NK-92 treated with Interleukin-12 subunit alpha and Interleukin-12 subunit beta, amount 100 ng/mL, for 24 hours (cell line): ENCODE results near the gene MYT1.
"Not testable (repeated sequence)": the region's sequence is repeated elsewhere in the genome, so short reads cannot be mapped to it uniquely, and the experiment has no call there.

Experiments
- DNase-seq: peaks from one replicate; lab custom pipeline; 2025; lab: John Stamatoyannopoulos, UW

Gene MYT1

DNA sequence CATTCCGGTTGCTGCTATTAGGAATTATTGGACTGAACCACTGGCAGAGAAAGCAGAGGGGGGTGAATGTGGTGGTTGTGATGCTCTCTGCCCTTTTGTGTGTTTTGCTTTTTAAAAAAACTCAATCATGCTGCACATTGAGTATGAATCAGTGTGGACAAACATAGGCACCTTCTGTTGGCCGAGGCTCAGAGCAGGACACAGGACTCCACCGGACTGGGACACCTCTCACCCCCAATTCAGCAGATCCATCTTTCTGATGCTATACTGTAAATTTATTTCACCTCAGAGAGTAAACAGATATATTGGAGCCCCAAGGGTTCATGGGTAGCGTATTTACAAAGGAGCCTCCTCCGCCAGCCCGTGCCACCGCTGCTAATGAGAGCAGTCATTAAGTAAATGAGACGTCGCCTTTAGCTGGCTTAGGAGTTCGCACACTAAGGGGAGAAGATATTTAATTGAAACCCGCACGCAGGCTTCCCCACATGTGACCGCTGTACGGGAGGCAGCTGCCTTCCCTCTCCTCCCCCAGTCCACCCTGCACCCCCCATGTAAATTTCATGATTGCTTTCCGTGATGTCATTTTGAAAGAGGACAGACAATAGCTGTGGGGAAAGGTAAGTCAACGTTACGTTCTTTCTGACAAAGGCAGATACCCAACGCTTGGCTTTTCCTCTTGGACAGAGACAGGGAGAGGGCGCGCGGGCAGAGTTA, at the start of gene MYT1:
TSS of gene MYT1 (plus strand) at position 330 of the 714 bp plus-strand sequence. CDS start 34,410 bp downstream, outside the sequence.
- no peak for DNase-seq

DNA sequence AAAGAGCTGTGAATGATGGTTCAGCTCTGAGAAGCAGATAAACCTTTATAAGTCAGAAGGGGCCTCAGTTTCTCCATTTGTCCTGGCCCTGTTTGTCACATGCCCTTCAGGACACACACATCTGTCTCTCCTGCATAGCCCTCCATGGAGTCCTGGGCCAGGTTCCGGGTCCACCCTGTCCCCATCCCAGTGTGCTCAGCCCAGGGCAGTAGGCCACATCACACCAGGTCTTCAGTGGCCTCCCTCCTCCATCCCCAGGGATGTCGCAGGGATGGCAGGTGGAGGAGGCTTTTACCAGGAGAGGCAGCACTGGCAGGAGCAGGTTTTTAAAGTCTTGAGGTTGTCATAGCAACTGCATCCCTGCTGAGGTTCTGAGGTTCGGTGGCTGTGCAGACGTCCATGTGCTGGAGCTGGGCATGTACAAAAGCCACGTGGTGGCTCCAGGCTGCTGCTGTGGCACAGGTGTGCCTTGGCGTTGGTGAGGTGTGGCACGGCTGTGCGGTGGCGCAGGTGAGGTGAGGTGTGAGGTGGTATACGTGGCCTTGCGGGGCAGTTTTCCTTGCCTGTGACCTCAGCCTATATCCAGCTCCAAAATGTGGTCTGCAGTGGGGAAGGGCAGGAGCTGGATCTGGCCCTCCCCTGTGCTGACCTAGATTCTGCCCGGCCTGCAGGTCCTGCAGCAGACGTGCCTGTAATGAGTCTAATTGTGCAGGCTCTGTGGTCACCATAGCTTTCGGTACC, 48.9 kb upstream of the MYT1 start:
- no peak for DNase-seq

DNA sequence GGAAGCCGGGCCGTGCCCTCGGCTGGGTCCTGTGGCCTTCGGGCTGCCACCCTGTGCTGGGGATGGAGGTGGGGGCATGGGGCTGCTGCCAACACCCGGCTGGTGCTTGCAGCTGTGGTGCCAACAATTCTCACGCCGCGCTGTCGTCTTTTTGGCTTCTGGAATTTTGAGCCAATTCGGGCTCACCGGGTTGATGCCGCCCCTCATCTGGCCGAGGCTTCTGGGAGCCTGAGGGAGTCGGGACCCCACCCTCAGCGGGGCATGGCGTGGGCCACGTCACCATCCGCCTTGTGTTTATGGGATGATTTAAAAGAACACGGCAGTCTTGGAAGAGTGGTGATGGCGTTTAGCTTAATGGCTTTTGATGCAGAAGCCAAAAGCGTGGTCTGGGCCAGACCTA, 48.2 kb upstream of the MYT1 start:
- no peak for DNase-seq

DNA sequence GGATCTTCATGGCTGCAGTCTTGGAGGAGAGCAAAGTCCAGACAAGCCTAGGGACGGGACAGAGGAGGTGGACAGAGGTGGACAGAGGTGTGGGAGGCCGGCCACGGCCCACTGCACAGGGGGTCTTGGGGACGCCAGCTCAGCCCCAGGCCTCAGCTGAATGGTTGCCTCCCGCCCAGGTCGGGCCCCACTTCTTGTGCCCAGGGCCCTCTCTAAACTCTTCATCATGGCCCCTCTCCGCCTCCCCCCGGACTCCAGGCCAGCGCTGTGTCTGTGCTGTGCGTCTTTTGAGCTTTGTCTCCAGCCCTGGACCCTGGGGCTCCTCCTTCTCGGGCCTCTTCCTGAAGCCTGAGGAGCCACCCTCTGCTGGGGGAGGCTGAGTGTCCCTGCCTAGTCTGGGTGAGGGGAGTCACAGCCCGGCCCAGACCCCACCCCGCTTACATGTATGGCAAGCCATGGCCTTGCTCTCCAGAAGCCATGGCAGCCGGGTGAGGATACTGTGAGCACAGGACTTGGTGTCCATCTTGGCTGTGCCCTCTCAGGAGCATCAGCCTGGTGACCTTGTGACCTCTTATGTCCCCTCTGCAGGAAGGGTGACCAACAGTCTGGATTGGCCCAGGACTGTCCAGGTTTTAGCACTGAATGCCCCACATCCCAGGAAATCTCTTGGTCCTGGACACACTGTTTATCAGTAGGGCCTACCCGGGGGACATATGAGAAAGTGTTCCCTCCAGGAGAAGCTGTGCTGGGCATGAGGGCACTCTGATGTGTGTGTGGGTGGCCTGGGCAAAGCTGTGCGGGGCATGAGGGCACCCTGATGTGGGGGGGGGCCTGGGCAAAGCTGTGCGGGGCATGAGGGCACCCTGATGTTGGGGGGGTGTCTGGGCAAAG, 47.5 kb upstream of the MYT1 start:
- no peak for DNase-seq

DNA sequence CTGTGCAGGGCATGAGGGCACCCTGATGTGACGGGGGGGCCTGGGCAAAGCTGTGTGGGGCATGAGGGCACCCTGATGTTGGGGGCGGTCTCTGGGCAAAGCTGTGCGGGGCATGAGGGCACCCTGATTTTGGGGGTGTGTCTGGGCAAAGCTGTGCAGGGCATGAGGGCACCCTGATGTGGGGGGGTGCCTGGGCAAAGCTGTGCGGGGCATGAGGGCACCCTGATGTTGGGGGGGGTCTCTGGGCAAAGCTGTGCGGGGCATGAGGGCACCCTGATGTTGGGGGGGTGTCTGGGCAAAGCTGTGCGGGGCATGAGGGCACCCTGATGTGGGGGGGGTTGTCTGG, 46.8 kb upstream of the MYT1 start:
- DNase-seq: not testable (repeated sequence)

DNA sequence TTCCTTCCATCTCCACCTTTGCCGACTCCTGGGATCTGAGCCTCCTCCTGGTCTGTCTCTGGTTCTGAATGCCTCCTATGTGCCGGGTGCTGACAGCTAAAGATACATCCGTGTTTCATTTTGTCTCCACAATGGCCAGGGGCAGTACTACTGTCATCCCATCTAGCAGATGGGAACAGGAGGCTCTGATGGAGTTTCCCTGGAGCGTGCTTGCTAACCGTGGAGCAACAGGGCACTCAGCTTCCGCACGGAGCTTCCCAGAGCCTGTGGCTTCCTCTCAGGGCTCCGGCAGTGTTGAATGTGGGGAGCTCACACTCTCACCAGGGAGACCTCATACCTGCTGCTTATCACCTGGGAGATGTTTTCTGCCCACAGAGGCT, 45.0 kb upstream of the MYT1 start:
- DNase-seq: no peak

DNA sequence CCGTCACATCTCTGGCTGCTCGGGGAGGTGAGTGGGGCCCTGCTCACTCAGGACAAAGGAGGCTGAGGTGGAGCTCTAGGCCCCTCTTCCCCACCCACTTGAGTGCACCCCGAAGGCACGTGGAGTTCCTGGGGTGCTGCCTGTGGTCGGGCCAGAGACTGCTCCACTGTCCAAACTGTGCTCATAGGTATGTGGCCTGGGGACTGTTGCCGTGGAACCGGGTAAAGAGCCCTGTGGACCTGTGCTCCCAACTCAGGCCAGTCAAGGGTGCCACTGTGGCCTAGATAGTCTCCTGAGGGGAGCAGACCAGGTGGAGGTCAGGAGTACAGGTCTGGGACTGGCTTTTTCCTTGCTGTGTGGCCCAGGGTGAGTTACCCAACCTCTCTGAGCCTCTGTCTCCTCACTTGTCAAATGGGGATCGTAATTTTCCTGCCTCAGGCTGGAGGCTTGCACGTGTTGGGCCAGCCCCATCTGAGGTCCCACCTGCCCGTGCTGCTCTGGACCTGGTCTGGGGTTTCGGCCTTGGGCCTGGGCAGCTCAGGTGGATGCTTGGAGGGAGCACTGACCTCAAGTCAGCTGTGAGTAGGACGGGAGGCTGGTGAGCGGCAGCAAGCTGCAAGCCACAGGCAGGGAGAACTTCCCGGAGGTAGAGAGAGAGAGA, 44.4 kb upstream of the MYT1 start:
- DNase-seq: no peak

DNA sequence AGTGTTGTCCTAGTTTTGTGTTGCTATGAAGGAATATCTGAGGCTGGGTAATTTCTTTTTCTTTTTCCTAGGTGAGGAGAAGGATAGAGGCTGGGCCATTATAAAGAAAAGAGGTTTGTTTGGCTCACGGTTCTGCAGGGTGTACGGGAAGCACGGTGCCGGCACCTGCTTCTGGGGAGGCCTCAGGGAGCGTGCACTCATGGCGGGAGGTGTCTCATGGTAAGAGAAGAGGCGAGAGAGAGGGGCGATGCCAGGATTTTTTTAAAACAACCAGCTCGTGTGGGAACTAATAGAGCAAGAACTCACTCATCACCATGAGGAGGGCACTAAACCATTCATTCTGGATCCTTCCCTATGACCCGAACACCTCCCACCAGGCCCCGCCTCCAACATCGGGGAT, 42.7 kb upstream of the MYT1 start:
- DNase-seq: no peak

DNA sequence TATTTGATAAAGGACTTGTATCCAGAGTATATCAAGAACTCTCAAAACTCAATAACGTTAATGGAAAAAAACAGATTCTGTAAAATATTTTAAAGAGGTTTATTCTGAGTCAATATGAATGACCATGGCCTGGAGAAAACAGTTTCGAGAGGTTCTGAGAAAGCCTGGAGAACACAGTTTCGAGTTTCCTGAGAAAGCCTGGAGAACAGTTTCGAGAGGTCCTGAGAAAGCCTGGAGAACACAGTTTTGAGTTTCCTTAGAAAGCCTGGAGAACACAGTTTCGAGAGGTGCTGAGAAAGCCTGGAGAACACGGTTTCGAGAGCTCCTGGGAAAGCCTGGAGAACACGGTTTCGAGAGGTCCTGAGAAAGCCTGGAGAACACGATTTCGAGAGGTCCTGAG, 41.3 kb upstream of the MYT1 start:
- not testable (repeated sequence) for DNase-seq

DNA sequence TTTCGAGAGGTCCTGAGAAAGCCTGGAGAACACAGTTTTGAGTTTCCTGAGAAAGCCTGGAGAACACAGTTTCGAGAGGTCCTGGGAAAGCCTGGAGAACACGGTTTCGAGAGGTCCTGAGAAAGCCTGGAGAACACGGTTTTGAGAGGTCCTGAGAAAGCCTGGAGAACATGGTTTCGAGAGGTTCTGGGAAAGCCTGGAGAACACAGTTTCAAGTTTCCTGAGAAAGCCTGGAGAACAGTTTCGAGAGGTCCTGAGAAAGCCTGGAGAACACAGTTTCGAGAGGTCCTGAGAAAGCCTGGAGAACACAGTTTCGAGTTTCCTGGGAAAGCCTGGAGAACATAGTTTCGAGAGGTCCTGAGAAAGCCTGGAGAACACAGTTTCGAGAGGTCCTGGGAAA, 40.7 kb upstream of the MYT1 start:
- not testable (repeated sequence) for DNase-seq

DNA sequence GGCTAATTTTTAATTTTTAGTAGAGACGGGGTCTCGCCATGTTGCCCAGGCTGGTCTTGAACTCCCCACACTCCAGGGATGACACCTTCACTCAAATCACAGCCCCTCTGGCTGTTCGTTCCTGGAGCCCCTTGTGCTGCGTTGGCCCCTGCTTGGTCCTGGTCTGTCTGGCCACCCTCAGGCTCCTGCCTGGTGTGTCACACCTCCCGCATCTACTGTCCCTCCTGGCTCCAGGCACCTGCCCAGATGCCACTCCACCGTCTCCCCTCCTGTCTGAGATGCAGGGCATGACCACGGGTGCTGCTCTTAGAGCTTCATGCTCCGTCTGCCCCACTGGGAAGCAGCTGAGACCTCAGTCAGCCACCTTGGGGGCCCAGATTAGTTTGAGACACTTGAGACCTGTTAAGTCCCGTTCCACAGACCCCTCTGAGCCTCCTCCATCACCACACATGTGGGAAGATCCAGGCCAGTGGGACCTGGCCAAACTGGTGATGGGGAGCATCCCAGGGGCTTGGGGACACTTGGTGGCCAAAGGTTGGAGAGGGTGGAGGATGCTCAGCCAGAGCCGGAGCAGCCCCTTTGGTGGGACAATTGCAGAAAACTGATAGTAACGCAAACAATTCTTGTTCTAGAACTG, 35.0 kb upstream of the MYT1 start:
- no peak for DNase-seq

DNA sequence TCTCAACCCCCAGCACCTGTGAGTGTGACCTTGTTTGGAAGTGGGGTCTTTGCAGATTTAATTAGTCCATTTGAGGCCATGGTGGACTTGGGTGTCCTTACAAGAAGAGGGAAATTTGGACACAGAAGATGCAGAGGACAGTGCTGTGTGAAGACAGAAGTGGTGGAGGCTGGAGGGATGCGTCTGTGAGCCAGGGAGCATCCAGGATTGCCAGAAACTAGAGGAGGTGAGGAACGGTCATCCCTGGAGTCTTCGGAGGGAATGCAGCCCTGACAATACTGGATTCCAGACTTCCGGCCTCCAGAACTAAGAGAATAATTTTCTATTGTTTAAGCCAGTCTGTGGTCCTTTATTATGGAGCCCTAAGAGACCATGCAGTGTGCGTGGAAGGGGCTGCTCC, 34.0 kb upstream of the MYT1 start:
- no peak for DNase-seq

DNA sequence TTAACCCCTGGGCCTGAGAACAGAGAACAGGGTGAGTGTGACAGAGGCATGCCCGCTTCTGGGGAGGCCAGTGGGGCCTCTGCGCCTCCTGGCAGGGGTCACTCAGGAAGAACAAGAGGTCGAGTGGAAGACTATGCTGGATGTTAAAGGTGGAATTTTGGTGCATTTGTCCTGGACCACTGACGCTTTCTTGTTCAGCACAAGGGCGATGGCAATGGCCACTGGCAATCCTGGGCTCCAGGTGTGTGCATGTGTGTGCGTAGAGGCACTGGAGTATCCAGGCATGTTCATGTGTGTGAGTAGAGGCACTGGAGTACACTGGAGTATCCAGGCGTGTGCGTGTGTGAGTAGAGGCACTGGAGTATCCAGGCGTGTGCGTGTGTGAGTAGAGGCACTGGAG, 33.4 kb upstream of the MYT1 start:
- no peak for DNase-seq

DNA sequence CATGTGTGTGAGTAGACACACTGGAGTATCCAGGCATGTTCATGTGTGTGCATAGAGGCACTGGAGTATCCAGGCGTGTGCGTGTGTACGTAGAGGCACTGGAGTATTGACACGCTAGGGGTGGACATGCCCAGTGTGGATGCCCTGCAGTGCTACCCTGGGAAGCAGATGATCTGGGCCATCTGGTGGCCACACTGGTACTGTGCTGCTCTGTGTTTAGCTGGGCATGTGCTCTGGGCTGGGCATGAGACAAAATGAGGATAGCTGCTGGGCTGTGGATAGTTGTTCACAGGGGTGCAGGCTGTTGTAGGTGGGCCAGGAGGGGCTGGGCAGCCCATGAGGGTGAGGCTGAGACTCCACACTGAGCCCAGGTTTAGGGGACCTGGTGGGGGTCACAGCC, 32.8 kb upstream of the MYT1 start:
- no peak for DNase-seq

DNA sequence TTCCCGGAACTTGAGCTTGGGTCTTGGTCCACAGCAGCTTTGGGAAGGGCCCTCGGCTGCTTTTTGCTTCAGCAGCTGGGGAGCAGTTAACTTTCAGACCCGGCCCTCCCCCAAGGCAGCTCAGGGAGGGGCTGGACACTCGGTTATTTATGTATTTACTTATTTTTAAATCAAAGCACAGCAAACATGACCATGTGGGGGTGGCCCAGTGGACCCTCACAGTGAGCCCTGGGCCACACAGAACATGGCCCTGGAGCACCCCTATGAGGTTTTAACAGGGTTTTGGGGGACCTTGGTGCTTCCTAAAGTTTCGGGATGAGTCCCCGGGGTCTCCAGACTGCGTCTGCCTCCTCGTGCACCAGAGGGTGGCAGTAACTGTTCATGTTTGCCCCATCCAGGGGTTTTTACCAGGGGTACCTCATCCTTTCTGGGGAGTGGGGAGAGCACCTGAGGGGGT, 30.3 kb upstream of the MYT1 start:
- no peak for DNase-seq

DNA sequence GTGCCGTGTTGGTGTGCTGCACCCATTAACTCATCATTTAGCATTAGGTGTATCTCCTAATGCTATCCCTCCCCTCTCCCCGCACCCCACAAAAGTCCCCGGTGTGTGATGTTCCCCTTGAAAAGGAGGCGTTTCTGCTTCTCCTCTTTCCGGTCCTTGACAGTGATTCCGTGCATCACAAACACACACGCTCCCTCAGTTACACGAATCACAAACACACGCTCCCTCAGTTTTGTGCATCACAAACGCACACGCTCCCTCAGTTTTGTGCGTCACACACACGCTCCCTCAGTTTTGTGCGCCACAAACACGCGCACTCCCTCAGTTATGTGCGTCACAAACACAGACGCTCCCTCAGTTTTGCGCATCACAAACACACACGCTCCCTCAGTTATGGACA, 29.5 kb upstream of the MYT1 start:
- DNase-seq: not testable (repeated sequence)

DNA sequence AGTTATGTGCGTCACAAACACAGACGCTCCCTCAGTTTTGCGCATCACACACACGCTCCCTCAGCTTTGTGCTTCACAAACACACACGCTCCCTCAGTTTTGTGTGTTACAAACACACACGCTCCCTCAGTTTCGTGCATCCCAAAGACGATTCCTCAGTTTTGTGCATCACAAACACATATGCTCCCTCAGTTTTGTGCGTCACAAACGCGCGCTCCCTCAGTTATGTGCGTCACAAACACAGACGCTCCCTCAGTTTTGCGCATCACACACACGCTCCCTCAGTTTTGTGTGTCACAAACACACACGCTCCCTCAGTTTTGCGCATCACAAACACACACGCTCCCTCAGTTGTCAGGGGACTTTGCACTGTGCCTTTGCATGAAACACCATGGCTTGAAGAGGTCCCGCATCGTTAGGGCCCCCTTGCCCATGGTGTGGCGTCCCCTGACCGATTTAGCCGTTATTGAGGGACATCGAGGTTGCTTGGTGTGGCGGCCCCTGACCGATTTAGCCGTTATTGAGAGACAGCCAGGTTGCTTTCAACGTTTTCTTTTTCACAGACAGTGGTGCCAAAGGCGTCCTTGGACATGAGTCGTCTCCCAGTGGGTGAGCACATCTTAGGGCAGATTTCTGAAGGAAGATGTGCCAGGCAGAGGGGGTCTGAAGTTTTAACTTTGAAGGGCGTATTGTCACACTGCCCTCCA, 28.1 kb upstream of the MYT1 start:
- no peak for DNase-seq

DNA sequence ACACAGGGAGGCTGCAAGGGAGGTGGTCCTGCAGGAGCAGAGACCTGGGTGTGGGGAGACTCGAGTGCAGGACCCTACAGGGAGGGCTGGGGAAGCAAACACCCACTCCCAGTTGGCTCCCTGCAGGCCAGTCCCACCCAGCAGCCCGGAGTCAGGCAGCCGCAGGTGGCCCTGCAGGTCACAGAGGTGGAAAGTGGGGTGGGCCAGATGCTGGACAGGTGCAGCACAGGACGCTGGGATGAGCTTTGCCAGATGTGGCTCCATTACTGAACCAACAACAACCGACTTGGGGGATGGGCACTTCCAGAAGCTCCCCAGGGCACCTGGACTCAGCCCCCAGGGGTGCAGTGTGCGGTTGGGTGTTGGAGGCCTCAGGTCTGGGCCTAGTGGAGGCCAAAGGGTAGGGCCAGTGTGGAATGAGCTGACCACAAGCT, 26.6 kb upstream of the MYT1 start:
- no peak for DNase-seq

DNA sequence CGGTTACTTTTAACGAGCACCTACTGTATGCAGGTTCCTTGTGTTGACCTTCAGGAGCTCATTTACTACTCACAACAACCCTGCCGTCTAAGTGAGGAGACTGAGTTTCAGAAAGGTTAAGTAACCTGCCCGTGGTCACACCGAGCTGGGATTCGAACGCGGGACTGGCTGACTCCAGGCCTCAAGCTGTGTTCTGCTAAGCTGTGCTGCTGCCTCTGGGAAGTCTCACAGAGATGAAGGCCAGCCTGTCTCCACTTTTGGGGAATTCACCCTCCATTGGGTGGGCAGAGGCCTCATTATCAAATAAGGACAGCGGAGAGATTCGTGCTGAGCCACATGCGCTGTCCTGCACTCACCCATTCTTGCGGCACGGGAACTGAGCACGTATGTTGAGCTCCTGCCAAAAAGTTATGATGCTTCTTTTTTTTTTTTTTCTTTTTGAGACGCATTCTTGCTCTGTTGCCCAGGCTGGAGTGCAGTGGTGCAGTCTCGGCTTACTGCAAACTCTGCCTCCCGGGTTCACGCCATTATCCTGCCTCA, 25.9 kb upstream of the MYT1 start:
- no peak for DNase-seq

DNA sequence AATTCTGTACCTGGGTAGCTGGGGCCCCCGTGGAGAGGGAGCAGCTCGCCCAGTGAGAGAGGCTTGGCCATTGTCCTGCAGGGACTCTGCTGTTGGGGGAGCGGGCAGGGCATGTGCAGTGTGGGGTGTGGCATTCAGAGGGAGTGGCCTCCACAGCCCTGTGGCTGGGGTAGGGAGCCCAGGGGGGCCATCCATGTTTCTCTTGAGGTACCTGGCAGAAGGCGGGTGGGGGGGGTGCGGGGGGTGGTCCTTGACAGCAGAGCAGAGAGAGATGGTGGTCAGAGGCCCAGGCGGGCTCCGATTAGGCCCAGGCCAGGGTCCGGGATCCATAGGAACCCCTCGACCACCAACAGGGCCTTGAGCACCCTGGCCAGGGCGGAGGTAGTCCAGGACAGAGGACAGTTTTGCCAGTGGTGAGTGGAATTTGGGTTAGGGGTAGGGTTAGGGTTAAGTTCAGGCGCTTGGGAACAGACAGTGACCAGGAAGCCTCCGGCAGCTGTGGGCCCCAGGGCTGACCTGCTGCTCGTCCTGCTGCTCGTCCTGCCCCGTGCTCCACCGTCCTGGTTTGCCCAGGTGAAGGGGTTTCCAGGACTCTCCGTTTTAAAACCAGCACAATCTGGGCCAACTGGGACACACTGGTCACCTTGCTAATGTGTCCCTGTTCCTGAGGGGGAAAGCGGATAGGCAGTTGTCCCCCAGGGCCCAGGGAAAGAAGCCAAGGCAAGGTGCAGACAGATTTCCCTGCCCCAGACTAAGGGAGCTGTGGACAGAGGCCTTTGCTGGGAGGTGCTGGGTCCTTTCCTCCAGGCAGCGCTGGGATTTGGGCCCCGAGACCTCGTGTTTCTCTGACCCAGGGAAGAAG, 24.8 kb upstream of the MYT1 start:
- DNase-seq: no peak
